HepG2 (cell line): ENCODE measurements around the gene BLOC1S4. TPM values are rescaled to one million over a fixed set of nuclear protein-coding genes. Genes with fewer than 3 reads are reported as not detected.

ENCODE experiments used
- ATAC-seq: fragments of 200-7000 bp; cut with Tn5 transposase; 3 replicates; pipeline ENCODE4 v1.9.1; 2020; ENCODE audit warnings: mild to moderate bottlenecking, moderate library complexity
- BruUV-seq: library from RNA; stranded (reverse); fragments of 400-500 nt; replicated peaks from 2 replicates; lab custom pipeline; 2021; lab: Mats Ljungman, UMichigan
- CTCF ChIA-PET: fragments of 300-600 bp; formaldehyde crosslinking; extraction: SDS; loops from one replicate; lab custom pipeline; 2021; ENCODE audit warnings: low total read pairs, inconsistent platforms, low intra/inter-chr PET ratio; lab: Yijun Ruan, JAX
- POLR2A ChIA-PET: fragments of 350-600 bp; sonication (Branson Sonifier 250); formaldehyde crosslinking; loops from one replicate; lab custom pipeline; 2020; ENCODE audit warnings: antibody characterized with exemption, inconsistent platforms; lab: Yijun Ruan, JAX
- DNase-seq: peaks from one replicate; pipeline ENCODE4 v3.0.0-alpha.2; 2015; ENCODE audit warnings: low spot score
- FAIRE-seq: peaks from 3 replicates; lab custom pipeline; 2011; peaks lifted over from hg19 to GRCh38; lab: Jason Lieb, UNC
- H2AFZ ChIP-seq: one replicate; pipeline ENCODE4 v1.6.1; 2011; ENCODE audit warnings: low read length, inconsistent platforms
- H3K27ac ChIP-seq: fragments of 300-600 bp; 3 replicates; pipeline ENCODE4 v1.8.0; 2011; ENCODE audit warnings: mixed run types, mild to moderate bottlenecking, mixed read lengths, low read length, inconsistent platforms; ENCODE audit not compliant: insufficient read depth; ENCODE audit errors: extremely low read length
- H3K27me3 ChIP-seq, 2 experiments: fragments of 200-600 bp in 1 of 2; 2 replicates in 1 of 2; 3 replicates in 1 of 2; pipeline versions ENCODE4 v1.6.0 to v1.8.0; 2011; ENCODE audit warnings: low read length in 2 of 2, mild to moderate bottlenecking in 2 of 2, moderate library complexity in 2 of 2, inconsistent platforms in 1 of 2; ENCODE audit not compliant: insufficient read depth in 2 of 2, control insufficient read depth in 1 of 2
- H3K36me3 ChIP-seq, 2 experiments: fragments of 200-600 bp in 1 of 2; replicated peaks in 1 of 2; 2 replicates in 1 of 2; 3 replicates in 1 of 2; pipeline versions ENCODE4 v1.5.1 to v1.8.0; 2011; ENCODE audit warnings: low read length in 2 of 2, inconsistent platforms in 1 of 2; ENCODE audit not compliant: insufficient read depth in 2 of 2, control insufficient read depth in 1 of 2
- H3K4me1 ChIP-seq: 2 replicates; pipeline ENCODE4 v1.5.1; 2012; ENCODE audit warnings: low read length, inconsistent platforms; ENCODE audit not compliant: insufficient read depth
- H3K4me2 ChIP-seq: 2 replicates; pipeline ENCODE4 v1.6.0; 2011; ENCODE audit warnings: low read depth, low read length, inconsistent platforms
- H3K4me3 ChIP-seq, 3 experiments: fragments of 200-600 bp in 1 of 3; sonication (generic), shearing (Covaris generic) in 1 of 3; replicated peaks in 1 of 3; 2 replicates each; pipeline ENCODE4 v1.5.1; 2011 to 2016; ENCODE audit warnings: low read length in 3 of 3, inconsistent platforms in 2 of 3, low read depth in 2 of 3, mild to moderate bottlenecking in 2 of 3, control low read depth in 1 of 3, mixed read lengths in 1 of 3; ENCODE audit not compliant: insufficient read depth in 1 of 3
- H3K79me2 ChIP-seq: one replicate; pipeline ENCODE4 v1.6.1; 2011; ENCODE audit warnings: low read length, inconsistent platforms; ENCODE audit not compliant: insufficient read depth
- H3K9ac ChIP-seq: 2 replicates; pipeline ENCODE4 v1.6.0; 2011; ENCODE audit warnings: mild to moderate bottlenecking, low read depth, low read length, inconsistent platforms; ENCODE audit not compliant: insufficient read depth
- H3K9me3 ChIP-seq: 2 replicates; pipeline ENCODE4 v1.5.1; 2012; ENCODE audit warnings: mild to moderate bottlenecking, low read length
- H4K20me1 ChIP-seq: 2 replicates; pipeline ENCODE4 v1.6.0; 2011; ENCODE audit warnings: inconsistent platforms, mild to moderate bottlenecking, low read length, moderate library complexity; ENCODE audit not compliant: insufficient read depth
- ZMYM4 ChIP-seq: sonication (generic); formaldehyde crosslinking; IDR thresholded peaks from 2 replicates; pipeline ENCODE4 v1.8.1; 2023; ENCODE audit warnings: mild to moderate bottlenecking, missing genetic modification reagents
- ZNF143 ChIP-seq: sonication (generic); formaldehyde crosslinking; IDR thresholded peaks from 2 replicates; pipeline ENCODE4 v1.4.0; 2020; ENCODE audit warnings: missing genetic modification reagents
- ZNF318 ChIP-seq: sonication (generic); formaldehyde crosslinking; IDR thresholded peaks from 2 replicates; pipeline ENCODE4 v1.4.0; 2020; ENCODE audit warnings: mild to moderate bottlenecking, missing genetic modification reagents
- WGBS: methylation state at CpG from one replicate; pipeline ENCODE4 v1.1.6; 2017; ENCODE audit warnings: low lambda C conversion rate; 5-methylcytosine and 5-hydroxymethylcytosine counted together
- in situ Hi-C: cut with HindIII; loops from 2 replicates; pipeline ENCODE4 v1.10.0; 2017; ENCODE audit warnings: low pct_unique_long_range_greater_than_20kb; ENCODE audit not compliant: extremely low pct_ligation_motif_present
- intact Hi-C: fragments of 100-400 bp; cut with micrococcal nuclease; formaldehyde crosslinking; loops from one replicate; pipeline ENCODE4 v1.10.0; 2022; ENCODE audit not compliant: unreplicated experiment
- polyA plus RNA-seq, 8 experiments: library from polyadenylated mRNA; depleted of rRNA in 3 of 8; stranded (reverse) in 7 of 8; unstranded in 1 of 8; fragments of >200 nt; fragmentation: Illumina TruSeq in 4 of 8; extraction: Trizol in 4 of 8; gene quantifications; 2 replicates each; pipeline versions ENCODE4 v1.2.1 to v1.2.3, GENCODE V29; 2011 to 2016; ENCODE audit warnings: low read depth in 4 of 8, missing spikeins in 1 of 8, mixed read lengths in 1 of 8; ENCODE audit not compliant: insufficient read depth in 1 of 8
- total RNA-seq, 5 experiments: library from RNA; depleted of rRNA; stranded (reverse); fragments of >200 nt; fragmentation: Illumina TruSeq; extraction: Trizol; gene quantifications; 2 replicates each; pipeline ENCODE4 v1.2.3, GENCODE V29; 2016; ENCODE audit warnings: low read depth in 1 of 5

The BLOC1S4 gene
- total and polyA plus RNA-seq, 2 of the 13 experiments (the other 11 are each of a cell fraction or from before 2014, with no cell fraction given): 15.5 to 20.9 TPM

- H3K27ac ChIP-seq: no peak overlapping the region
- H3K4me2 ChIP-seq: no peak overlapping the region
- ATAC-seq: no peak
- no peak for DNase-seq
- no peaks in the 10 kb centered on the region for H3K27me3 ChIP-seq
- peaks cover 7 to 20% of the 10 kb centered on the region in 2 experiments; a peak in 3 of 5 replicates for H3K36me3 ChIP-seq
- H3K9me3 ChIP-seq: 0 out of 2 replicates have a peak, but pooled peaks cover 4% of the 10 kb centered on the region
- no peak overlapping the region for H3K4me3 ChIP-seq
- ChIA-PET POLR2A (interaction anchor here (1.2 kb wide), 1 partner anchor 10 kb away, joined by 3 read pairs; the partner anchor contains the start of gene MRFAP1L1), CTCF (interaction anchor here (1.1 kb wide), 1 partner anchor 153 kb away, joined by 3 read pairs; no protein-coding TSS in a partner anchor)
- H3K4me1 ChIP-seq: peaks cover 44% of the 10 kb centered on the region
- in situ Hi-C loops: no loop called here
- H4K20me1 ChIP-seq: peaks cover 10% of the 10 kb centered on the region; the same call in 1 of the 2 replicates
- BruUV-seq: no TSS peak
- FAIRE-seq: no peak
- intact Hi-C loops: no loop called here
- no peak overlapping the region for H3K9ac ChIP-seq
- TF ChIP-seq ZNF143 (CRISPR knock-in tag) (no peak), ZMYM4 (CRISPR knock-in tag) (no peak), ZNF318 (CRISPR knock-in tag) (no peak)
- H3K79me2 ChIP-seq: peaks cover 35% of the 10 kb centered on the region
- H2AFZ ChIP-seq: no peak overlapping the region
- 95% methylated on average over 5 of the region's 5 CpGs for WGBS
Observed at GRCh38 chr4:6699388-6699787, 16.6 kb upstream of the BLOC1S4 start.
